ENCODE results near the gene ZCWPW1.
"Not testable (repeated sequence)": the region's sequence is repeated elsewhere in the genome, so short reads cannot be mapped to it uniquely, and the experiment has no call there.

The ZCWPW1 gene

GRCh38 chr7:100373870-100374598 lies 54.5 kb downstream of the ZCWPW1 start:
- peak in 1 of 58 donors; percentile 9 for DNase-seq

- peak in 1 of 58 donors; percentile 11 for DNase-seq
These were observed 55.2 kb downstream of the ZCWPW1 start, which contains the start of gene PILRA for GRCh38 chr7:100373261-100373831. TSS of gene PILRA (plus strand) at chr7:100373487. CDS start at chr7:100373657, 170 bp downstream.

GRCh38 chr7:100372694-100373093 lies 55.8 kb downstream of the ZCWPW1 start:
- DNase-seq, result no peak

GRCh38 chr7:100372256-100372655 lies 56.2 kb downstream of the ZCWPW1 start:
- DNase-seq, result peak in 2 of 58 donors; percentile 3 to 22

- no peak for DNase-seq
These were observed 56.8 kb downstream of the ZCWPW1 start for GRCh38 chr7:100371561-100372171.

GRCh38 chr7:100370746-100371145 lies 57.8 kb downstream of the ZCWPW1 start:
- no peak for DNase-seq

GRCh38 chr7:100370303-100370702 lies 58.2 kb downstream of the ZCWPW1 start:
- DNase-seq, result no peak

- DNase-seq, result peak in 33 of 58 donors; percentile 9 to 63 (median 33)
These were observed 59.4 kb downstream of the ZCWPW1 start for GRCh38 chr7:100369105-100369504.

GRCh38 chr7:100367676-100368613 lies 60.6 kb downstream of the ZCWPW1 start:
- DNase-seq, result peak in 9 of 58 donors; percentile 5 to 44 (median 26)

- peak in 1 of 58 donors; percentile 7 for DNase-seq
These were observed 61.3 kb downstream of the ZCWPW1 start for GRCh38 chr7:100367251-100367620.

GRCh38 chr7:100366411-100367250 lies 61.9 kb downstream of the ZCWPW1 start:
- DNase-seq, result no peak

GRCh38 chr7:100365998-100366367 lies 62.5 kb downstream of the ZCWPW1 start:
- DNase-seq, result not testable (repeated sequence)

- DNase-seq, result no peak
These were observed 64.0 kb downstream of the ZCWPW1 start for GRCh38 chr7:100364480-100364879.

- DNase-seq, result not testable (repeated sequence)
These were observed 64.7 kb downstream of the ZCWPW1 start for GRCh38 chr7:100363797-100364196.

- no peak for DNase-seq
These were observed 65.4 kb downstream of the ZCWPW1 start for GRCh38 chr7:100363098-100363497.

- DNase-seq, result no peak
These were observed 68.2 kb downstream of the ZCWPW1 start for GRCh38 chr7:100360135-100360854.

GRCh38 chr7:100358857-100359212 lies 69.7 kb downstream of the ZCWPW1 start:
- no peak for DNase-seq

- no peak for DNase-seq
These were observed 70.3 kb downstream of the ZCWPW1 start, which contains the start of gene PILRB for GRCh38 chr7:100358027-100358856. TSS of gene PILRB (plus strand) at chr7:100358117. CDS start at chr7:100358303, 186 bp downstream.

- no peak for DNase-seq
These were observed 71.4 kb downstream of the ZCWPW1 start for GRCh38 chr7:100357131-100357561.

Measured in anterior cingulate cortex (tissue), 58 donors.